NCI-H1694 (cell line): ENCODE data around the gene ZNF324B.
A peak's percentile ranks its signal among the peaks of the same experiment; 100 is the strongest.
"Not testable (repeated sequence)": the region's sequence is repeated elsewhere in the genome, so short reads cannot be mapped to it uniquely, and the experiment has no call there.

Source experiments
- DNase-seq: peaks from one replicate; lab custom pipeline; 2025; lab: John Stamatoyannopoulos, UW

The ZNF324B gene

DNA sequence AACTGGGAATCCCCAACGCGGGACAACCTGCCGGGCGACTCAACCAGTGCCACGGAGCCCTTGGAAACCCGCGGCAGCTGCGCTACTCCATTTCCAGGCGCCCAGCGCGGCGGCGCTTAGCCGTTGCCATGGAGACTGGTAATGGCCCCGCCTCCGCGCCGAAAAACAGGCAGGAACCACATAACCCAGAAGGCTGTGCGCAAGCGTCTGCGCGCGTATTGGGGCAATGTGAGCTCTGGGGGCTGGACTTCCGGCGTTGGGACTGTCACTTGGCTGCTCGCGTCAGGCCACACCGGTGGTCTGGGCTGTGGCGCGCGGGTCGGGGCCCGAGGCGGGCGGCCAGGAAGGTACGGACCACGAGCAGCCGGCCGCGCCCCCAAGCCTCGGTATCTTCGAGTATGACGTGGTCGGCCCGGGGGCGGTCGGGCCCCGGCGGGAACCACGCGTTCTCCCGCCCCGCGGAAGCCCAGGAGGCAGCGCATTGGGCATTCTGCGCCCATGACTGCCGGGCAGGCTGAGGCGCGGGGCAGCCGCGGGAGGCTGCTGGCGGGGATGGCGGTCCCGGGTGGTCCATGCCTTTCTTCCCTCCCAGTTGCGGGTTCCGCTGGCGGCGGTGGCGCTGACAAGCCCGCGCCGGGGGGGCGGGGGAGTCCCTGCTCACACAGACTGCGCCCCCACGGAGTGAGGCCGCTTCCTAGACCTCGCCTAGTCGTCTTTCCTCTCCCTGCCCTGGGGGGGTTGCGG lies at the start of gene ZNF324B:
Gene ZNF324B, plus strand, starts transcription at position 265 of the 744 bp plus-strand sequence. CDS start 2,080 bp downstream, outside the sequence.
- DNase-seq, result peak; percentile 94

DNA sequence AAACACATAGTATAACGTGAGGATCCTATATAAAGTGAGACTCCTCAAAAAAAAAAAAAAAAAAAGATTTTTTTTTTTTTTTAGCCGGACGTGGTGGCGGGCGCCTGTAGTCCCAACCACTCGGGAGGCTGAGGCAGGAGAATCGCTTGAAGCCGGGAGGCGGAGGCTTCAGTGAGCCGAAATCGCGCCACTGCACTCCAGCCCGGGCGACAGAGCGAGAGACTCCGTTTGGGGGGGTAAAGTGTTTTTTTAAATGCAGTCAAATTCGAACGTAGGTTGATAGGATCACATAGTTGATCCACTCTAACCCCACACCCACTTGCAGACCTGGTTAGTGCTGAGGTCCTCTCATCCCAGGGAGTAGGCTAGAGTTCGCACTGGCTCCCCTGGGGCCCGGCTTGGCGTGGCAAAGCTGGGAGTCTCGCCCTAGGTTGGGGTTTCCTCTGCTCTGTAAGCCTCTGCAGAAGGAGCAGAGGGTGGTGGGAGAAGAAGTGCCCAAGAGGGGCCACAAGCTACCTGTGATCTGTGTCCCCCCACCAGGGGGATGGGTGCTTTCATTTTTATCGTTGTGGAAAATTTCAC lies 49.5 kb upstream of the ZNF324B start:
- DNase-seq, result no peak

DNA sequence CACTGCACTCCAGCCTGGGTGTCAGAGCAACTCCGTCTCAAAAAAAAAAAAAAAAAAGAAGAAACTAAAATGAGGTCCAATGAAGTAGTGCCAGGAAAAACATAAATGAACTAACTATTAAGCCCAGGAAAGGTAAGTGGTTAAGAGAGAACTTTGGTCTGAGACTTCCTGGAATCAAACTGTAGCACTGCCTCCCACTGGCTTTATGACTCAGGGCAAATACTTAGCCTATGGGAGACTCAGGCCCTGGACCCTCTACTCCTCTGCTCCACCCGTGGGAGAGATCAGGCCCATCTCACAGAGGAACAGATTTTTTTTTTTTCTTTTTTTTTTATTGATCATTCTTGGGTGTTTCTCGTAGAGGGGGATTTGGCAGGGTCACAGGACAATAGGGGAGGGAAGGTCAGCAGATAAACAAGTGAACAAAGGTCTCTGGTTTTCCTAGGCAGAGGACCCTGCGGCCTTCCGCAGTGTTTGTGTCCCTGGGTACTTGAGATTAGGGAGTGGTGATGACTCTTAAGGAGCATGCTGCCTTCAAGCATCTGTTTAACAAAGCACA lies 47.4 kb upstream of the ZNF324B start:
- DNase-seq, result not testable (repeated sequence)

DNA sequence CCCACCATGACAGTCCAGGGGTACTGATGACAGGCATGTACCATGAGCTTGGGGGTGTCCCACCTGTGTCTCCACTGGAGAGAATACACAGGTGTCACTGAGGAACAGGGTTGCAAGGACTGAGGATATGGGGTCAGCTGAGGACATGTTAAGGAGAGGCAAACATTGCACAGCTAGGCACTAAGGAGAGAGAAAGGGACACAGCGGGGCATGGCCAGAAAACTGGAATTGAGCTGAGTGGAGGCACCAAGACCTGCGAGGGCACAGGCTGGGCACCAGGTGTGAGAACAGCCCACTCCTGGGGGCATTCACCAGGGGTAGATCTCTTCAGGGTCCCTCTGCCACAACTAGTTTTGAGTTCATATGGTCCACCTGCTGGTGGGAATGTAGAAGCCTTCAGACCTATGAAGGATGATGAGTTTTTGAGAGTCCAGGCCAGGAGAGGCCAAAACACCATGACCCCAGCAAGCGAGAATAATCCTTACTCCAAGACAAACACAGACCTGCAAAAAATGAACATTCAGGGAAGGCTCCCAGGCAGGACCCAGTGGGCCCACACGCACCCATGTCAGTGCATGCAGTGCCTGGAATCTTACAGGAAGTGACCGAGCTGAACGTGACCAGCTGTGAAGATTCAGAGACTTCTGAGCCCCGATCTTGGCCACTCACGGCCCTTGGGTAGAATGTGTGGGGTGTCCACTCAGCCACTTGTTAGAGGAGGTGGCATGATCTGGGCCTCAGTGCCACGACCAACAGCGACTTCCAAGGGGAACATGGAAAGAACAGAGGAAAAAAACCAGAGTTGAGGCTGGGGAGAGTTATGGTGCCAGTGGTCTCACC lies 44.4 kb upstream of the ZNF324B start:
- no peak for DNase-seq

DNA sequence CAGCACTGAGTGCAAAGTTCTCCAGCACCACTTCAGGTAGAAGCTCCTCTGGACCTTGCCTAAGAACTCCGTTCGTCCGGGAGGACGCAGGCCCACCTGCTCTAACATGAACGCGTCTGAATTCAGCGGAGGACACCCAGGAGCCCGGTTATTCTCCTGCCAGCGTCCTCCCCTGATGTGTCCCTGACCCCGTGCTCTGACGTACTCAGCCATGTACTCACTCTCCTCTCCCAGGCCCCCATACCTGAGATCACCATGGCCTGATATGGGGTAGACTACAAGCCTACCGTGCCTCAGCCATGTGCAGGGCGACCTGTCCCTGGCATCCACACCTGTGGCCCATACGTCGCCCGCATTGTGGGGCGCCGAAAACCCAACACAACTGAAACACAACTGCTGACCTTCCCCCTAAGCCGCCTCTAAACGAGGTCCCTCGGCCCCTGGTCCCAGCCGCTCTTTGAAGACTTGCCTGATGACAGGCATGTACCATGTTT lies 43.7 kb upstream of the ZNF324B start:
- no peak for DNase-seq

DNA sequence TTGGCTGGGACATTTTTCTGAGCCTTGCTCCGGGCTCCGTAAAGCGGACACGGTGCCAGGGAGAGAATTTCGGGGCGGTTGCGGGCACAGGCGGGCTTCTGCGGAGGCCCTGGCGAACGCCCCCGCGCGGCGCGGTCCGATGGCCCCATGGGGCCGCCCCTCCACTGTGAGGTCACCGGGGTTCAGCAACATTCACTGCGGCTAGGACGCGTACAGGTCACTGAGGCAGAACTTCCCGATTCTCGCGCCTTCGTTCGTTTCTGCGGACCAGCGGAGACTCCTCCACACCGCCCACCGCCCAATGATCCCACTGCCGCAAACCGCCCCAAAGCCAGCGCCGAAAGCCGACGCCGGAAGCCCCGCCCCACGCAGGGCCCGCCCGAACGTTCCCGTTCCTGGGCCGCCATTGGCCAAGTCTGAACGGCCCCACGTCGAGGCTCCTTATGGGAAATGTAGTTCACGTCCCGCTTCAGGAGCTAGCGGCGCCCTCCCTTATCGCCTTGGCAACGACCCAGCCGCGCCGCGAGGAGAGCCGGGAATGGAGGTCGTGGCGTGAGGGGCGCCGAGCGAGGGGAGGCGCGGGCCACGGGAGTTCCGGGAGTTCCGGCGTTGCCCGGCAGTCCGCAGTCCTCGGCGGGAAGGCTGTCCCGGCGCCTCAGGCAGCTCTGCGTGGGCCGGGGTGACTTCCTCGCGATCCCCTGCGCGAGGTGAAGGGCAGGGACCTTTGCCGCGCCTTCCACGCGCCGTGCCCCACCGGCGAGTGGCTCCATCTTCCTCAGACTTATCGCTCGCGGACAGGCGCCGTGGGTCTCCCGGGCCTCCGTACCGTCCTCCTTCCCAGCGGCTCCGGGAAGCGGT lies 43.0 kb upstream of the ZNF324B start, which contains the start of gene ZNF584:
Gene ZNF584, plus strand, starts transcription at position 498 of the 858 bp plus-strand sequence. CDS start 499 bp downstream, outside the sequence.
- peak; percentile 94 for DNase-seq

DNA sequence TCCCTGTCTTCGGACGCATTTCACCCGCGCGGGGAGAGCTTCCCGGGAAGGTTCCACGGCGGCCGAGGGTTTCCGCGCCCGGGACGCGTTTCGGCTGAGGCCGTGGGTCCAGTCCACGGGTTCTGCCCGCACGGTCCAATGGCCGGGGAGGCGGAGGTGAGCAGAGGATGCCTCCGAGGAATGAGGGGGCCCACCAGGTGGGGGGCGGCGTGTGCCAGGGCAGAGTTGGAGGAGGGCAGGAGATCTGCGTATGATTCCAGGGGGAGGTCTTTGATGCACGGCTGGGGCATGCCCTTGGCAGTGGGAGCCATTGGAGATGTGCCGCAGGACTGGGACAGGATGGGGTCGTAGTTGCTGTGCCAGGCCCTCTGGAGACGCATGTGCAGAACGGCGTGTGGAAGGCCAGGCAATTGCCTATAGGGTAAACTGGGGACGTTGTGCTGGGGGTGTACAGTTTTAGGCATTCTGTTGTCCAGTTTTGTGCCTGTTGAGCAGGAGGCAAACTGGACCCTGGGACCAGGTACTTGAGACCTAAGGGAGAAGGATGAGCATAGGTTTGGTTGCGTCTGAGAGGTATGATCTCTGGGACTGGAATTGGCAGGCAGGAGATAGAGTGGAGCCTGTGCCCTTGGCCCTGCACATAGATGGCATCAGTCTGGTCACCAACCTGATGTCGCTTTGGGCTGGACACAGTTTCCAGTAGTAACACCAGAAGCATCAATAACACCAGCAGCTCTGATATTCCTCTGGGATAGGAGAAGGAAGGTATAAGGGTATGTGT lies 42.2 kb upstream of the ZNF324B start:
- DNase-seq, result peak; percentile 46

DNA sequence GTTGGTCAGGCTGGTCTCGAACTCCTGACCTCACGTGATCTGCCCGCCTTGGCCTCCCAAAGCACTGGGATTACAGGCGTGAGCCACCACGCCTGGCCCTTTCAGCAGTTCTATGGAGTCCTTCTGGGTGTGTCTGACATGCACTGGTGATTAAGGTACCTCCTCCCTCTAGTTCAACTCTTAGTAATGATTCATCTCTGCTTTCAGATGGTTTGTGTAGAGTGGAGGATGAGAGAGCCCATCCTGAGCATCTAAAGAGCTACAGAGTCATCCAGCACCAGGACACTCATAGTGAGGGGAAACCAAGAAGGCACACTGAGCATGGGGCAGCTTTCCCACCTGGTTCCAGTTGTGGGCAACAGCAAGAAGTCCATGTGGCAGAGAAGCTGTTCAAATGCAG lies 34.8 kb upstream of the ZNF324B start:
- no peak for DNase-seq

DNA sequence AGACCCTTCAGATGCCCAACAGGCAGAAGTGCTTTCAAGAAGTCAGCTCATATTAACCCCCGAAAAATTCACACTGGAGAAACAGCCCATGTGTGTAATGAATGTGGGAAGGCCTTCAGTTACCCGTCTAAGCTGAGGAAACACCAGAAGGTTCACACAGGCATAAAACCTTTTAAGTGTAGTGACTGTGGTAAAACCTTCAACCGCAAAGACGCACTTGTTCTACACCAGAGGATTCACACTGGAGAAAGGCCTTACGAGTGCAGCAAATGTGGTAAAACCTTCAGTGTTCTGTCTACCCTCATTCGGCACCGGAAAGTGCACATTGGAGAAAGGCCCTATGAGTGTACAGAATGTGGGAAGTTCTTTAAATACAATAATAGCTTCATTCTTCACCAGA lies 34.4 kb upstream of the ZNF324B start:
- DNase-seq, result no peak

DNA sequence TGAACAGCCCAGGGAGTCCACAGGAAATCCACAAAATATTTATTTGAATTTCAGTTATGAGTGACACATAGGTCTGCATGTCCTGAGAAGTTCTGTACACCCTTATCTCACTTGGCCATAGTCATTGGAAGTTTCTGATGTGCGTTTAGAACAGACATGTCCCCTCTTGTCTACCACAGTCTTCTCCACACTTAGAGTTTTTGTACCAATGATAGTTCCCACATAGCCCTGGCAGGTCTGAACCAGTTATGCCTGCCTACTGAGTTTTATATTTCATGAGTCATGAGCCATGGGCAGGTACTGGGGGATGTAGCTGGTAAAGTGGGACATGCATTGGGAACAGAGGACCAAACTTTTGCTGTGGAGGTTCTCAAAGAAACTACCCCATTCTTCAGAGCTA lies 22.8 kb upstream of the ZNF324B start:
- DNase-seq, result no peak

DNA sequence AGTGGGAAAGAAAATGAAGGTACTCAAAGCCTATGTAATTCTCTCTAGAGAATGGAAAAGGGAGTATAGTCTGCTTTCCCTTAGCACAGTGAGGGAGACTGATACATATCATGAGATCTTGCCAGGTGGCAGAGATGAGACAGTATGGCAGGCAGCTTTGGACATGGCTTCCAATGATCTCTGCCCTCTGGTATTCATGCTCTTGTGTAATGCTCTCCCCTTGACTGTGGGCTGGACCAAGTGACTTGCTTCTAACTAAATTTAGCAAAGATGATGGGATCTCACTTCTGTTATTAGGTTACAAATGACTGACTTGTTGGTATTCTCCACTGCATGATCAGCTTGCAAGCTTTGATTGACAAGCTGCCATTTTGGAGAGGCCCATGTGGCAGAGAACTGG lies 21.7 kb upstream of the ZNF324B start:
- no peak for DNase-seq

DNA sequence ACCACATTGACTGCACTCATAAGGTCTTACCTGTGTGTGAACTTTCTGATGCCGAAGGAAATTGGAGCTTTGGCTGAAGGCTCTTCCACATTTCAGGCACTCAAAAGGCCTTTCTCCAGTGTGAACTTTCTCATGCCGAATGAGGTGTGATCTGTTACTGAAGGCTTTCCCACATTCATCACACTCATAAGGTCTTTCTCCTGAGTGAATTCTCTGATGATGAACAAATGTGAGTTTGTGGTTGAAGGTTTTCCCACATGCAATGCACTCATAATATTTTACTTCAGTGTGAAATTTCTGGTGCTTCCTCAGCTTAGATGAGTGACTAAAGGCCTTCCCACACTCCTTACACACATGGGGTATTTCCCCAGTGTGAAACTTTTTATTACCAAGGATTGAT lies 17.2 kb upstream of the ZNF324B start:
- DNase-seq, result no peak

DNA sequence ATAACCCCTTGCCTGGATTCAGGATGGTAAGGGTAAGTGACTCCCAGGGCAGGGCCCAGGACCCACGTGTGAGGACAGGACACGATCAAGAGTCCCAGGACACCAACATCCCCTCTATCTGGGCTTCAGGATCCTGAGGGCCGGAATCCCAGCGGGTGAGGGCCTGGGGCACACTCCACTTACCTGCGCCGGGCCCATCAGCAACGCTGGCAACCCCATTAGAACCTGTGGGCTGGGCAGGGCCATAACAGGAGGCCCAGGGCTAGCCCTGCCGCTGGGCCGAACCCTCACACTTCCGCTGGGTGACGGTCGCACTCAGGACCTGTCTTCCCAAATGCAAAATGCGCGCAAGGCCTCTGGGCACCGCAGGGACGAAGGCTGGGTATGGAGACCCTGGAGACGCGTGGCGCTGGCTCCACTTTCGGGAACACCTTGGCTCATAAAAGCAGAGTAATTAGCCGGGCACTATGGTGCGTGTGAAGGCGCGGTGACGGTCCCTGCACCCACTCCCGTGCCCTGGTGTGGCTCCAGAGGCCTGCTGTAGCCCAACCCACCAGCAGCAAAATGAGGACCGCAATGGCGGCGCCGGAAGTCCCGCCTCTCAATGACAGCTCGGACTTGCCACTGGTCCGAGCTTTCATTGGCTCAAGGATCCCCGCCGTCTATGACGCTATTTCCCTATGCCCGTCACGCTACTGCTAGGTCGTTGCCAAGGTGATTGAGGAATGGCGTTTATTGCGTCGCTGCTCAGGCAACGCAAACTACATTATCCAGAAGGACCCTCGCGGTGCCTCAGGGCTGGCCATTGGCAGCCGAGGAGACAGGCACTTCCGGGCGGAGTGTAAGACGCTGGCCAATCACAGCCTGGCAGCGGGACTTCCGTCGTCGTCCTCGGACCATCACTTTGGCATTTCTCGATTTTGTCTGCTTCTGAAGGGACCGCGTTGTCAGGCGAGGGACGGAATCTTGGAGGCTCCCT lies 11.6 kb upstream of the ZNF324B start, which contains the start of gene ZNF132:
Gene ZNF132, minus strand, starts transcription at position 578 of the 979 bp plus-strand sequence. Its CDS starts 332 bp downstream, at position 246.
- DNase-seq, result no peak

DNA sequence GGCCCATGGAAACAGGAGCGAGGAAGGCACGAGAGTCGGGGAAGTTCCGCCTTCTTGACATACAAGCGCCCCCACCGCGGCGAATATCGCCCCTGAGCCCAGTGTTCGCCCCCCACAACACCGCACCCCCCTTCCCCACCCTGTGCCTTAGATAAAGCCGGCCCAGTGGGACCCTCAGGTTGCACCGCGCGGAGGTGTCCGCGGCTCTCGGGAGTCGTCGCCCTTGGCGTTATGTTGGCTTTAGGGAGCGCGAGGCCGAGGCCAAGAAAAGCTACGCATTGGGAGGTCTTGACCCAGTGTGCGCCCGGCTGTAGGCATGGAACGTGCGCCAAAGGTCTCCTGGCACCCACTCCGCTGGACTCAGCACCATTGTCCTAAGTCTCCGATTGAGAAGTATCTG lies 10.9 kb upstream of the ZNF324B start:
- no peak for DNase-seq

DNA sequence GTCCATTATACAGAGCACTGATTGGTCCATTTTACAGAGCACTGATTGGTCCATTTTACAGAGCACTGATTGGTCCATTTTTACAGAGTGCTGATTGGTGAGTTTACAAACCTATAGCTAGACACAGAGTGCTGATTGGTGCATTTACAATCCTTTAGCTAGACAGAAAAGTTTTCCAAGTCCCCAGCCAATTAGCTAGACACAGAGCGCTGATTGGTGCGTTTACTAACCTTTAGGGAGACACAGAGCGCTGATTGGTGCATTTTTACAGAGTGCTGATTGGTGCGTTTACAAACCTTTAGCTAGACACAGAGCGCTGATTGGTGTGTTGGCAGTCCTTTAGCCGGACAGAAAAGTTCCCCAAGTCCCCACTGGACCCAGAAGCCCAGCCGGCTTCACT lies 8.4 kb upstream of the ZNF324B start:
- not testable (repeated sequence) for DNase-seq

DNA sequence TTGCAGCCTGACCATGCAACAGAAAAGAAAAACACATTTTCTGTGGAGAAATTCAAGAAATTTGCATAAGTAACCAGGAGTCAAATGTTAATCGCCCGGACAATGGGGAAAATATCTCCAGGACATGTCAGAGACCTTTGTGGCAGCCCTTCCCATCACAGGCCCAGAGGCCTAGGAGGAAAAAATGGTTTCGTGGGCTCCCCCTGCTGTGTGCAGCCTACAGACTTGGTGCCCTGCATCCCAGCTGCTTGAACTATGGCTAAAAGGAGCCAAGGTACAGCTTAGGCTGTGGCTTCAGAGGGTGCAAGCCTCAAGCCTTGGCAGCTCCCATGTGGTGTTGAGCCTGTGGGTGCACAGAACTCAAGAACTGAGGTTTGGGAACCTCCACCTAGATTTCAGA lies 2.6 kb upstream of the ZNF324B start:
- DNase-seq, result not testable (repeated sequence)

DNA sequence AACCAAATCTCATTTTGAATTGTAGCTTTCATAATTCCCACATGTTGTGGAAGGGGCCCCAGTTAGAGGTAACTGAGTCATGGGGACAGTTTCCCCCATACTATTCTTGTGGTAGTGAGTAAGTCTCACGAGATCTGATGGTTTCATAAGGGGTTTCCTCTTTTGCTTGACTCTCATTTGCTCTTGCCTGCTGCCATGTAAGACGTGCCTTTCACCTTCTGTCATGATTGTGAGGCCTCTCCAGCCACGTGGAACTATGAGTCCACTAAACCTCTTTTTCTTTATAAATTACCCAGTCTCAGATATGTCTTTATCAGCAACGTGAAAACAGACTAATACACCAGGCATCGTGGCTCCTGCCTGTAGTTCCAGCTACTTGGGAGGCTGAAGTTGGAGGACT lies 1.4 kb upstream of the ZNF324B start:
- DNase-seq, result not testable (repeated sequence)

DNA sequence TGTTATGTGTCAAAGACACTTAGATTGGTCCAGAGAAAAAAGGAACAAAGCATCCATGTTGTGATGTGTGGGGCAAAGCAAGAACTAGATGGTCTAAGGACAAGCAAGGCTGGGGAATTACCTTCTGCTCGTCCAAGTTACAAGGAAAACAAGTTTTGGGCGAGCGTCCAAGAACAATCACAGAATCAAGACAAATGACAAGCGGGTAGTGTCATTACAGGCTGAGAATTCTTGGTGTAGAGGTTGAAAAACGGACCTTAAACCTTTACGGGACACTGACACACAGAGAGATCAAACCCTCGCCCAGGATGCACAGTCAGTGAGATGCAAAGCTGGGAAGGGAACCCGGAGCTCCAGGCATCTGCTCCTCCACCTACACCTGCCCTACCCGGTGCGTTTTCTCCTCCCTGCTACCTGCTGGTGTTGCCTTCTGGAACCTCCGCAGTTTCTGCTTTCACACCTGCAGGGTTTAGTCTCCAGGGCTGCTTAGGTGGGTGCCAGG lies 515 bp upstream of the ZNF324B start:
- DNase-seq, result no peak

DNA sequence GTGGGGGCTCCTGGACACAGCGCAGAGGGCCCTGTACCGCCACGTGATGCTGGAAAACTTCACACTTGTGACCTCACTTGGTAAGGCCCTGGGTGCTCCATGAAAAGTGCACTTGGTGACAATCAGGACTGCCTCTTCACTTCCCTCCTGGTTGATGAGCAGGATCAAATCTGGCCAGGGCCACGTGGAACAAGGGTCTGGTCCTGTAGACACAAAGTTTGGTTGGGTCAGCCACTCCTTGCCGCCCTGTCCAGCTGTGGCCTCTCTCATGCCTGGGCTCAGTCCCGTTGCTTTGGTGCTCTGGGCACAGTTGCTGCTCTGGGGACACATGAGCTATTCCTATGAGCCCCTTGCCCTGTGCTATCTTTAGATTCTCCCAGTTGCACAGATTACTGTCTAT lies 2.3 kb downstream of the ZNF324B start:
- no peak for DNase-seq
